ENCODE data around the gene CA10.

Gene CA10

GRCh38 chr17:51613255-51613654, 545.3 kb downstream of the CA10 start:
- no peaks in the 10 kb centered on the region for H3K36me3 ChIP-seq
- H3K9me3 ChIP-seq (ENCODE audit: severe bottlenecking), result peaks cover 1% of the 10 kb centered on the region
- H3K27me3 ChIP-seq (ENCODE audit: insufficient read depth, low read depth, severe bottlenecking), result no peaks in the 10 kb centered on the region
- no peak overlapping the region for H3K4me3 ChIP-seq (ENCODE audit: low read depth, low read length)
- TF ChIP-seq CTCF (IDR thresholded peaks at IDR 0.05; ENCODE audit: low read depth, low read length), result no peak
- no peak overlapping the region for H3K27ac ChIP-seq
- no peak for DNase-seq

GRCh38 chr17:51612692-51613091, 545.8 kb downstream of the CA10 start:
- no peaks in the 10 kb centered on the region for H3K9me3 ChIP-seq (ENCODE audit: severe bottlenecking)
- H3K27ac ChIP-seq, result no peak overlapping the region
- no peaks in the 10 kb centered on the region for H3K27me3 ChIP-seq (ENCODE audit: insufficient read depth, low read depth, severe bottlenecking)
- no peak for TF ChIP-seq CTCF (IDR thresholded peaks at IDR 0.05; ENCODE audit: low read depth, low read length)
- H3K4me3 ChIP-seq (ENCODE audit: low read depth, low read length), result no peak overlapping the region
- no peak for DNase-seq
- H3K36me3 ChIP-seq, result no peaks in the 10 kb centered on the region

GRCh38 chr17:51611585-51611984, 546.9 kb downstream of the CA10 start:
- Histone ChIP-seq H3K27ac (no peak overlapping the region), H3K27me3 (ENCODE audit: insufficient read depth, low read depth, severe bottlenecking) (no peaks in the 10 kb centered on the region), H3K36me3 (no peaks in the 10 kb centered on the region), H3K4me3 (ENCODE audit: low read depth, low read length) (no peak overlapping the region), H3K9me3 (ENCODE audit: severe bottlenecking) (no peaks in the 10 kb centered on the region)
- DNase-seq, result no peak
- TF ChIP-seq CTCF (IDR thresholded peaks at IDR 0.05; ENCODE audit: low read depth, low read length), result no peak

GRCh38 chr17:51610834-51611233, 547.7 kb downstream of the CA10 start:
- no peak overlapping the region for H3K4me3 ChIP-seq (ENCODE audit: low read depth, low read length)
- no peak for DNase-seq
- TF ChIP-seq CTCF (IDR thresholded peaks at IDR 0.05; ENCODE audit: low read depth, low read length), result no peak
- H3K27me3 ChIP-seq (ENCODE audit: insufficient read depth, low read depth, severe bottlenecking), result no peaks in the 10 kb centered on the region
- no peak overlapping the region for H3K27ac ChIP-seq
- no peaks in the 10 kb centered on the region for H3K9me3 ChIP-seq (ENCODE audit: severe bottlenecking)
- H3K36me3 ChIP-seq, result no peaks in the 10 kb centered on the region

GRCh38 chr17:51610155-51610554, 548.4 kb downstream of the CA10 start:
- H3K36me3 ChIP-seq, result no peaks in the 10 kb centered on the region
- no peaks in the 10 kb centered on the region for H3K9me3 ChIP-seq (ENCODE audit: severe bottlenecking)
- no peak for DNase-seq
- H3K4me3 ChIP-seq (ENCODE audit: low read depth, low read length), result no peak overlapping the region
- H3K27me3 ChIP-seq (ENCODE audit: insufficient read depth, low read depth, severe bottlenecking), result no peaks in the 10 kb centered on the region
- no peak for TF ChIP-seq CTCF (IDR thresholded peaks at IDR 0.05; ENCODE audit: low read depth, low read length)
- H3K27ac ChIP-seq, result no peak overlapping the region

- Histone ChIP-seq H3K27ac (no peak overlapping the region), H3K27me3 (ENCODE audit: insufficient read depth, low read depth, severe bottlenecking) (no peaks in the 10 kb centered on the region), H3K9me3 (ENCODE audit: severe bottlenecking) (no peaks in the 10 kb centered on the region), H3K36me3 (no peaks in the 10 kb centered on the region), H3K4me3 (ENCODE audit: low read depth, low read length) (no peak overlapping the region)
- no peak for DNase-seq
- TF ChIP-seq CTCF (IDR thresholded peaks at IDR 0.05; ENCODE audit: low read depth, low read length), result no peak
Measured at GRCh38 chr17:51608251-51608933, 550.1 kb downstream of the CA10 start.

All from WERI-Rb-1 (cell line).